Tibial artery (tissue), 4 donors: ENCODE results near the gene CCDC127.

Experiments
- DNase-seq, 2 donors: peaks; one replicate each; pipeline ENCODE4 v3.0.0-alpha.2; 2019
- H3K27ac ChIP-seq, 2 donors: fragments of 200-600 bp; sonication (generic) in 1 of 2; 1 replicate in 1 of 2; 2 replicates in 1 of 2; pipeline ENCODE4 v1.5.1; 2018 to 2019; ENCODE audit warnings: mild to moderate bottlenecking in 1 of 2
- H3K27me3 ChIP-seq, 2 donors: fragments of 200-600 bp; sonication (generic) in 1 of 2; one replicate each; pipeline versions ENCODE4 v1.5.1 to v1.6.0; 2016 to 2019
- H3K36me3 ChIP-seq, 3 donors: fragments of 200-600 bp; sonication (generic) in 2 of 3; one replicate each; pipeline ENCODE4 v1.5.1; 2016 to 2019; ENCODE audit warnings: mild to moderate bottlenecking in 2 of 3
- H3K4me1 ChIP-seq, 4 donors: fragments of 200-600 bp; sonication (generic) in 2 of 4; 1 replicate in 3 of 4; 2 replicates in 1 of 4; pipeline ENCODE4 v1.5.1; 2016 to 2019
- H3K4me3 ChIP-seq, 2 donors: fragments of 200-600 bp; sonication (generic) in 1 of 2; 1 replicate in 1 of 2; 2 replicates in 1 of 2; pipeline ENCODE4 v1.5.1; 2018 to 2019; ENCODE audit warnings: mild to moderate bottlenecking in 2 of 2
- H3K9me3 ChIP-seq, 3 donors: fragments of 200-600 bp; sonication (generic) in 1 of 3; one replicate each; pipeline ENCODE4 v1.5.1; 2016 to 2019
- intact Hi-C: fragments of 100-400 bp; cut with DNase I; formaldehyde crosslinking; loops from one replicate; pipeline ENCODE4 v1.15.0; 2023; ENCODE audit warnings: low total_unique reads
- TF ChIP-seq, protein P1 (sequence below), 2 experiments: fragments of 200-600 bp in 1 of 2; fragments of 450-650 bp in 1 of 2; IDR thresholded peaks; one replicate each; pipeline ENCODE4 v1.5.1; 2017 to 2019; ENCODE audit warnings: antibody characterized with exemption in 2 of 2, mild to moderate bottlenecking in 1 of 2, moderate library complexity in 1 of 2

CCDC127 gene

DNA sequence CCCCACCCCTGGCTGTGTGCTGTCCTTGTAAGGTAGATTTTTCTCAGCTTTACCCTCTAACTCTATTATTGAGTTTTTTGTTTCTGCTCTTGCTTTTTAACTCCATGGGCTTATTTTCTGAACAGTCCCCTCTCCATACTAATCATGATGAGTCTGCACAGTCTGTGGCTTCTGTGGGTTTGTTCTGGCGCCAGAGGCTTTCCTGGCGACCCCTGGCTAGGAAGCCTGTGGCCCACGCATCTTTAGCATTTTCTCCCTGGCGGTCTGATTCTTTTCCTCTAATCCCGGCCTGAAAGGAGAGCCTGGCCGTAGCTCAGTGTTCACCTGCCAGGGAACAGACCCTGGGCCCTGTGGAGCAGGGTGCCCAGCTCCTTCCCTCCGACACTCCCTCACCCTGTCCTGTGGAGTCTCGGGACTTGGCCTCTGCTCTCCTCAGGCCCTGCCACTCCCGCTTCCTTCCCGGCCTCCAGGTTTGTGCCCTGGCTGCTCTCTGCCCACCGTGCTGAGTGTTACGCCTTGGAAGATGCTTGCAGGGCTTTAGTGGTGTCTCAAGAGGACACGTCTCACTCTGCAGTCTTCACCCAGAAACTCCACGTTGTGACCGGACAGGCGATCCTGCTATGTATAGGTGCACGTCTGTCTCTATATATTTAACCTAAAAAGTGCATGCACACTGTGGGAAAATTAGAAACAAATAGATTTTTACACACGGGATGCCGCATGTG is 58.3 kb downstream of the CCDC127 start:
- TF ChIP-seq, protein P1, sequence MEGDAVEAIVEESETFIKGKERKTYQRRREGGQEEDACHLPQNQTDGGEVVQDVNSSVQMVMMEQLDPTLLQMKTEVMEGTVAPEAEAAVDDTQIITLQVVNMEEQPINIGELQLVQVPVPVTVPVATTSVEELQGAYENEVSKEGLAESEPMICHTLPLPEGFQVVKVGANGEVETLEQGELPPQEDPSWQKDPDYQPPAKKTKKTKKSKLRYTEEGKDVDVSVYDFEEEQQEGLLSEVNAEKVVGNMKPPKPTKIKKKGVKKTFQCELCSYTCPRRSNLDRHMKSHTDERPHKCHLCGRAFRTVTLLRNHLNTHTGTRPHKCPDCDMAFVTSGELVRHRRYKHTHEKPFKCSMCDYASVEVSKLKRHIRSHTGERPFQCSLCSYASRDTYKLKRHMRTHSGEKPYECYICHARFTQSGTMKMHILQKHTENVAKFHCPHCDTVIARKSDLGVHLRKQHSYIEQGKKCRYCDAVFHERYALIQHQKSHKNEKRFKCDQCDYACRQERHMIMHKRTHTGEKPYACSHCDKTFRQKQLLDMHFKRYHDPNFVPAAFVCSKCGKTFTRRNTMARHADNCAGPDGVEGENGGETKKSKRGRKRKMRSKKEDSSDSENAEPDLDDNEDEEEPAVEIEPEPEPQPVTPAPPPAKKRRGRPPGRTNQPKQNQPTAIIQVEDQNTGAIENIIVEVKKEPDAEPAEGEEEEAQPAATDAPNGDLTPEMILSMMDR (IDR thresholded peaks at IDR 0.05), result no peak
- no peak overlapping the region for H3K4me3 ChIP-seq
- H3K27ac ChIP-seq, result no peak overlapping the region
- no peak for DNase-seq
- no peaks in the 10 kb centered on the region for H3K9me3 ChIP-seq
- H3K36me3 ChIP-seq, result peaks cover 0 to 8% (median 0%) of the 10 kb centered on the region in 3 donors
- intact Hi-C loops, result no loop called here
- no peaks in the 10 kb centered on the region for H3K4me1 ChIP-seq
- peaks cover 0 to 43% of the 10 kb centered on the region in 2 donors for H3K27me3 ChIP-seq

DNA sequence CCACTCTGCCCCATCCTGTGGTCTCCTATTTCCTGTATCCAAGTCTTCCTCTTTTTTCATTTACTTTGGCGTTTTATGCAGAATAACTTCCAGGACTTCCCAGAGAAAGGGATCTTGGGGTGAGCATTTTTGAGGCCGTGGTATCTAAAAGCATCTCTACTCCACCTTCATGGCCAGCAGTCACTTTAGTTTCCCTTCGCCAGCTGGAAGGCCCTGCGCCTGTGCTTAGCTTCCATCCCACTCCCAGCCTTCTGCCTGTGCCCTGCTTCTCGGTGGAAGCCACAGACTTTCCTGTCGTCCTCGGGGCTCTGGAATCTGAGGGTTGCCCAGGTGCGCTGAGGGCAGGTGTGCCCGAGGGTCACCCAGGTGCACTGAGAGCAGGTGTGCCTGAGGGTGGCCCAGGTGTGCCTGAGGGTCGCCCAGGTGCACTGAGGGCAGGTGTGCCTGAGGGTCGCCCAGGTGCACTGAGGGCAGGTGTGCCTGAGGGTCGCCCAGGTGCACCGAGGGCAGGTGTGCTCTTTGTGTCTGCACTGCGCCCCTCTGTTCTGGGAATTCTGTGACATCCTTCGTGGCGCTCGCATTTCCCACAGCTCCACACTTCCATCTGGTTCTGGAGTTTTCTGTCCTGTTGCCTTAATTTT is 59.0 kb downstream of the CCDC127 start:
- no peak for DNase-seq
- Histone ChIP-seq H3K36me3 (peaks cover 0 to 8% (median 0%) of the 10 kb centered on the region in 3 donors), H3K9me3 (no peaks in the 10 kb centered on the region), H3K4me1 (no peaks in the 10 kb centered on the region), H3K27ac (no peak overlapping the region), H3K4me3 (no peak overlapping the region), H3K27me3 (peaks cover 0 to 43% of the 10 kb centered on the region in 2 donors)
- intact Hi-C loops, result no loop called here
- TF ChIP-seq, protein P1 (IDR thresholded peaks at IDR 0.05), result no peak

DNA sequence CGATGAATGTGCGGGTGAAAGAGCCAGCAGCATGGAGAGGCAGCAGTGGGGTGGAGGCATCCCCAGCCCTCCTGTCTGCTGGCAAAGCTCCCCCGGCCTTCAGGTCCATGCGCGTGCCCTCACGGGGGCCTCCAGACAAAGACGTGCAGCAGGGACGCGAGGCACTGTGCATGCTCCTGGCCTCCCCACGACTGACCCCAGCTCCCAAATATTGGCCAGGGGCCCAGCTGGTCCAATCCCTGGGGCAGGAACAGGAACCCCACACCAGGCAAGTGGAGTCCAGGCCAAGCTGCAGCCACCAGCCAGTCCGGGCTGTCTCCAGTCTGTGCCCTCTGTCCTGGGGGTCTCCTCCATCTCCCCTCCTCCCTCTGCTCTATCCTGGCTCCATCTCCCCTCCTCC is 60.2 kb downstream of the CCDC127 start:
- no peaks in the 10 kb centered on the region for H3K4me1 ChIP-seq
- H3K4me3 ChIP-seq, result no peak overlapping the region
- intact Hi-C loops, result no loop called here
- H3K36me3 ChIP-seq, result peaks cover 0 to 8% (median 0%) of the 10 kb centered on the region in 3 donors
- H3K9me3 ChIP-seq, result no peaks in the 10 kb centered on the region
- no peak overlapping the region for H3K27ac ChIP-seq
- H3K27me3 ChIP-seq, result peaks cover 0 to 40% of the 10 kb centered on the region in 2 donors
- no peak for DNase-seq
- TF ChIP-seq, protein P1 (IDR thresholded peaks at IDR 0.05), result no peak

DNA sequence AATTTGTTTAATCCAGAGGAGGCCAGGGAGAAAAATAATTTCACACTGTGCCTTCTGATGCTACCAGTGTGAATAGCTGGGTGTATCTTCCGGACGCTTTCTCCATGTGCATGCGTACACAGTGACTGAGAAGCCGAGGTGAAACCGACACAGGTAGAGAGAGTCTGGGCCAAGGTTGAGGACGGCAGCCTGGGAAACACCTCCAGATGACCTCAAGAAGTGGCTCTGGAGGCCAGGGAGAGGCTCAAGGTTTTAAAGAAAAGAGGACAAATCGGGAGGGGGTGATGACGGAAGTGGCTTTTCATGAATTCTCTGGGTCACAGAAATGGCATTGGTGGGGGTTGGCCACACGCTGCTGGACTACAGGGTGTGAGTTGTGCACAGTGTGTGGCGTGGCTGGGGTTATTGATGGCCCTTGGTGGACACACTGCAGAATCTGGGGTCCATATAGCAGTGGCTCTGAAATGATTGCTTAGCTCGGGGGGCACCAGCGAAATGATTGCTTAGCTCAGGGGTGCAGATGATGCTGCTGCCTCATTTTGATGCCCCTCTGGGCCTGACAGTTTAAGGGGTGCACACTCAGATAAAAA is 60.7 kb downstream of the CCDC127 start:
- intact Hi-C loops, result no loop called here
- H3K27ac ChIP-seq, result no peak overlapping the region
- H3K27me3 ChIP-seq, result peaks cover 0 to 34% of the 10 kb centered on the region in 2 donors
- H3K9me3 ChIP-seq, result no peaks in the 10 kb centered on the region
- H3K36me3 ChIP-seq, result peaks cover 0 to 8% (median 0%) of the 10 kb centered on the region in 3 donors
- H3K4me3 ChIP-seq, result no peak overlapping the region
- no peak for DNase-seq
- TF ChIP-seq, protein P1 (IDR thresholded peaks at IDR 0.05), result no peak
- H3K4me1 ChIP-seq, result no peaks in the 10 kb centered on the region

DNA sequence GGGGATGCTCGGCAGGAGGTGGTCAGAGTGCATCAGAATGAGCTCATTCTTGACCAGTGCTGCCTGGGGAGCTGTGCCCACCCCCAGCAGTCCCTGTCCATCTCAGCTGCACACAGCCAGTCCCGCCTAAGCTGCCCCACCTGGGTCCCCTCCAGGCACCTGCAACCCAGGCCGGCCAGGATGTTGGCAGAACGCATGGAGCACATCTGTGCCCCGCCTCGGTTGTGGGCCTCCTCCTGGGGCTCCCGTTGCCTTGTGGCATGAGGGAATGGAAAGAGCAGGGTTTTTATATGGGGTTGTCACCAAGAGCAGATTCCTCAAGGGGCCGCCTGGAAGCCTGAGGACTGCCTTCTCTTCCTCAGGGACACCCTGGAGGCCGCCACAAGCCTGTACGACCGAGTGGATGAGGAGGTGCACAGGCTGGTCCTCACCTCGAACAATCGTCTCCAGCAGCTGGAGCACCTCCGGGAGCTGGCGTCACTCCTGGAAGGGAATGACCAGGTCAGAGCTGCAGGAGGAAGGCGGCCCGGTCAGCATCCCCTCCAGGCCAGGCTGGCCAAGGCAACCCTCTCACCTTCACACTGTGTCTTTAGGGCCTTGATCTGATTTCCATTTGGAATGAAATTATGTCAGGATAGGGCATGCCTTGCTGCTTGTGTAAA is 61.4 kb downstream of the CCDC127 start:
- intact Hi-C loops, result no loop called here
- no peak for DNase-seq
- TF ChIP-seq, protein P1 (IDR thresholded peaks at IDR 0.05), result no peak
- Histone ChIP-seq H3K36me3 (peaks cover 0 to 8% (median 0%) of the 10 kb centered on the region in 3 donors), H3K27ac (no peak overlapping the region), H3K4me3 (no peak overlapping the region), H3K9me3 (no peaks in the 10 kb centered on the region), H3K4me1 (no peaks in the 10 kb centered on the region), H3K27me3 (peaks cover 0 to 27% of the 10 kb centered on the region in 2 donors)
